H1 (cell line): ENCODE measurements around the gene NANOS3. TPM values are rescaled to one million over a fixed set of nuclear protein-coding genes. Genes with fewer than 3 reads are reported as not detected.

Experiments used
- CHD7 ChIP-seq: fragments of 300-600 bp; sonication (generic); IDR thresholded peaks from 2 replicates; pipeline ENCODE4 v1.7.1; 2012; ENCODE audit warnings: low read length, moderate library complexity, mild to moderate bottlenecking, inconsistent platforms; ENCODE audit not compliant: insufficient replicate concordance
- POLR2AphosphoS5 ChIP-seq: IDR thresholded peaks from 2 replicates; pipeline ENCODE4 v1.6.1; 2011; ENCODE audit warnings: low read depth, low read length
- polyA plus RNA-seq, 7 experiments: library from polyadenylated mRNA; depleted of rRNA in 3 of 7; stranded (reverse) in 5 of 7; unstranded in 2 of 7; fragments of >200 nt in 5 of 7; fragments of 200-250 nt in 2 of 7; gene quantifications; 1 replicate in 5 of 7; 2 replicates in 1 of 7; 4 replicates in 1 of 7; pipeline versions ENCODE4 v1.2.1 to v1.2.3, GENCODE V29; 2011 to 2013; ENCODE audit warnings: missing spikeins in 2 of 7, mixed read lengths in 2 of 7
- total RNA-seq: library from RNA; stranded (reverse); fragmentation: NEBNext Ultra II Directional; extraction: Animal tissue kit (Norgen Biotek cat#: 25700); gene quantifications from 2 replicates; pipeline ENCODE4 v1.2.1, GENCODE V29; 2021

NANOS3 gene
- total and polyA plus RNA-seq, 2 of the 8 experiments (the other 6 are each of a cell fraction or from before 2014, with no cell fraction given): 0.62 TPM; not detected in 1

DNA sequence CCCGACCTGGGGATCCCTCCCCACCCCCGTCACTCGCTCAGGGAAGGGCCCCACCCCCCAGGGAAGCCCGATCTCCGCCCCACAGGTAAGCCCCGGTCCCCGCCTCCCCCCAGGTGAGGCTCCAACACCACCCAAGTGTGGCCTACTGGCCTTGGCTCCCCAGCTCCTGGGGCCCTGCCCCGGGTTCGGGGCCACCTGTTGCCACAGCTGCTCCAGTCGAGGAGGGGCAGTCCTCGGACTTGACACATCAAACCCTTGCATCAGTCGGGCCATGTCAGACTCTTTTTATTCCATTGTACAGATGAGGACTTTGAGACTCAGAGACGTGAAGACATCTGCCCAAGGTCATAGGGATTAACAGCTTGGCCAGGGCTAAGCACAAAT is 29.6 kb downstream of the NANOS3 start (continued):
- TF ChIP-seq CHD7 (no peak), POLR2AphosphoS5 (no peak)
- TF ChIP-seq, all 59 proteins: peak for 0
